Activated CD4-positive, alpha-beta memory T cell treated with anti-CD3 and anti-CD28 coated beads for 36 hours (primary cell): ENCODE data around the gene CACNB4. TPM values are rescaled to one million over a fixed set of nuclear protein-coding genes. Genes with fewer than 3 reads are reported as not detected.

Experiments
- CTCF ChIA-PET: fragments of 350-600 bp; sonication (Branson Sonifier 250); formaldehyde crosslinking; loops from one replicate; lab custom pipeline; 2021; ENCODE audit warnings: antibody characterized with exemption, inconsistent platforms; lab: Charles Lee
- POLR2A ChIA-PET: fragments of 350-600 bp; sonication (Branson Sonifier 250); formaldehyde crosslinking; loops from one replicate; lab custom pipeline; 2021; ENCODE audit warnings: antibody characterized with exemption; lab: Charles Lee
- DNase-seq: peaks from one replicate; pipeline ENCODE4 v3.0.0-alpha.2; 2020
- H3K27ac Mint-ChIP-seq: one replicate; pipeline ENCODE4 v1.8.0; 2021; ENCODE audit warnings: mixed read lengths
- H3K27me3 Mint-ChIP-seq: one replicate; pipeline ENCODE4 v1.8.0; 2021; ENCODE audit warnings: mixed read lengths
- H3K36me3 Mint-ChIP-seq: one replicate; pipeline ENCODE4 v1.8.0; 2021; ENCODE audit warnings: mixed read lengths
- H3K4me1 Mint-ChIP-seq: one replicate; pipeline ENCODE4 v1.8.0; 2021; ENCODE audit warnings: low read depth, mixed read lengths
- H3K4me3 Mint-ChIP-seq: one replicate; pipeline ENCODE4 v1.8.0; 2021; ENCODE audit warnings: mild to moderate bottlenecking, mixed read lengths
- H3K9me3 Mint-ChIP-seq: one replicate; pipeline ENCODE4 v1.8.0; 2021; ENCODE audit warnings: mixed read lengths
- intact Hi-C: fragments of 100-400 bp; cut with micrococcal nuclease; formaldehyde crosslinking; loops from one replicate; pipeline ENCODE4 v1.15.1; 2023
- total RNA-seq, 2 experiments: library from RNA; stranded (reverse); gene quantifications; one replicate each; pipeline ENCODE4 v1.2.3, GENCODE V29; 2021

Gene CACNB4
- total RNA-seq, 2 experiments from 2014 or later, result 0.19 to 0.48 TPM

DNA sequence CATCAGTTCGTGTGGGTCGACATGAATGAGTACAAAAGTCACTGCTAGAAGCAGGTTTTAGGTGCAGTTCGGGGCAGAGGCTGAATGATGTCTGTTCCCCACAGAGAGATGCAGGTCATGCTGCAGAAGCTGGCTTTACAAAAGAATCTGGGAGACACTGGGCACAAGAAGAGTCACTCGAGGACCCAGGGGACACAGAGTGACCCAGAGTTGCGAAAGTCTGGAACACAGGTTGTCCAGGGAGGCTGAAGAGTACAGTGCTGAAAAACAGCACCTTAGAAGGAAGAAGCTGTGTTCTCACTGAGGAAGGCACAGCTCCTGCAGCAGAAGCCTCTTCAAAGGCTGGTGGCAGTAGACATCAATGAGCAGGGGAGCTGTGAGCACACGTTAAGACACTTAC lies 14.8 kb downstream of the CACNB4 start:
- no peaks in the 10 kb centered on the region for H3K4me1 Mint-ChIP-seq
- ChIA-PET CTCF (no interaction called here), POLR2A (no interaction called here)
- no peaks in the 10 kb centered on the region for H3K9me3 Mint-ChIP-seq
- DNase-seq, result no peak
- no peak overlapping the region for H3K4me3 Mint-ChIP-seq
- H3K27ac Mint-ChIP-seq, result no peak overlapping the region
- intact Hi-C loops, result no loop called here
- no peaks in the 10 kb centered on the region for H3K27me3 Mint-ChIP-seq
- H3K36me3 Mint-ChIP-seq, result no peaks in the 10 kb centered on the region

DNA sequence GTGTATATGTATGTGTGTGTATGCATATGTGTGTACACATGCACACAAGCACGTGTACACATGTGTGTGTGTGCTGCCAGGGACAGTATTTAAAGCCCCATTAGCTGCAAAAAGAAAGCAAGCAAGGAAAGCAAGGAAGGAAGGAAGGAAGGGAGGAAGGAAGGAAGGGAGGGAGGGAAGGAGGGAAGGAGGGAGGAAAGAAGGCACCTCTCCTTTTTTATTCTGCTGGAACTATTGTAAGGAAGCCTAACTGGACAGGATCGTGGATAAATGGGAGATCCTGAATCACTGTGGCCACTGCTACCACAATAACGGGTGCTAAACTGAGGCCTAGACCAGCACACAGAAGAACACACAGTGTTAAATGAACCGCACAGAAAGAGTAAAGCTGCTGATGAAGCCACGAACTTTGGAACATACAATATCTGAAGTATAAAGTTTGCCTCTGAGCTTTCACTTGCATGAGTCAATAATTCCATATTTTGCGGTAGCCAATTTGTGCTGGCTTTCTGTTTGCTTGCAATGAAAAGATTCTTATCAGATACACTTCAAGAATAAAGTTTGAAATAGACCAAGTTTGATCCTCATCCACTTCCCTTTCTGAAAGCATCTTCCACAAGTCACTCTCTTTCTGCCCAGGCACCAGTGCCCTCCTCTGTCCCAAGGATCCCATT lies 15.5 kb downstream of the CACNB4 start:
- intact Hi-C loops, result no loop called here
- Mint-ChIP-seq H3K4me1 (no peaks in the 10 kb centered on the region), H3K27ac (no peak overlapping the region), H3K4me3 (no peak overlapping the region), H3K27me3 (no peaks in the 10 kb centered on the region), H3K9me3 (no peaks in the 10 kb centered on the region), H3K36me3 (no peaks in the 10 kb centered on the region)
- POLR2A ChIA-PET, result no interaction called here
- no peak for DNase-seq
- CTCF ChIA-PET, result no interaction called here

DNA sequence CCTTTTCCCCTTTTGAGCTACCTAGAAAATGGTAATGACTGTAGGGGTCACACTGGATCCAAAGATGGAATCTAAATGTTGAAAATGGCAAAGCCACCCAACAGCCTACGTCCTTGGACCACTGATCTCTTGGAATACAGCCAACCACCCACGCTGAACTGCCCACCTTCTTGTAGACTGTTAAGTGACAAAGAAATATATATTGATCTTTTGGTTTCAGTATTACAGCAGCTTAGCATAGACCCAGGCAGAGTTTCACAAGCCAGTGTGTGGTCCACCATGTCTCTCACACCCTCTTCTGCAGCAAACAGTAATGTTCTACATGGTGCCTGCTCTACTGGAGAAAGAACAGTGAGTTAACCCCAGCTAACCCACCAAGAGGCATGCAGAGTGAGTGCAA lies 20.2 kb downstream of the CACNB4 start:
- Mint-ChIP-seq H3K9me3 (no peaks in the 10 kb centered on the region), H3K27ac (no peak overlapping the region), H3K36me3 (no peaks in the 10 kb centered on the region), H3K27me3 (peaks cover 2% of the 10 kb centered on the region), H3K4me1 (no peaks in the 10 kb centered on the region), H3K4me3 (no peak overlapping the region)
- POLR2A ChIA-PET, result no interaction called here
- DNase-seq, result no peak
- intact Hi-C loops, result no loop called here
- CTCF ChIA-PET, result interaction anchor here (1.3 kb wide), 1 partner anchor 54 kb away, joined by 4 read pairs; no protein-coding TSS in a partner anchor

DNA sequence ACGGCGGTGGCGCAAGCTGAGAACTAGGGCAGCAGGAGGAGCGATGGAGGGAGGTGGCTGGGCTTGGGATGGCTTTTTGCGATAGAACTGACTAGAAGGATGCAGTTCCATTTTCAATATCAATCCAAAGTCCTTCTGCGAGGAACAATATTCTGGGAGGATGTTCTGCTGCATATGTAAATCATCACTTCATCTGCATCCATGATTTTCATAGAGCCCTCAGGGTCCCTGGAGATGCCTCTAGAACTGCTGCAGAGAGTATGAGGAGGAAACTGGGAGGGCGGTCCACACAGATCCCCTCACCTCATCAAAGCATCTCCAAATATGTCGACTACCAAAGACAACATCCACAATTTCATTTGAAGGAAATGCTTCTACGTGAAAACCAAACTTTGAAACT lies 20.8 kb downstream of the CACNB4 start:
- ChIA-PET CTCF (no interaction called here), POLR2A (no interaction called here)
- H3K4me1 Mint-ChIP-seq, result no peaks in the 10 kb centered on the region
- intact Hi-C loops, result no loop called here
- no peaks in the 10 kb centered on the region for H3K9me3 Mint-ChIP-seq
- no peak overlapping the region for H3K27ac Mint-ChIP-seq
- no peak overlapping the region for H3K4me3 Mint-ChIP-seq
- no peaks in the 10 kb centered on the region for H3K36me3 Mint-ChIP-seq
- no peak for DNase-seq
- H3K27me3 Mint-ChIP-seq, result peaks cover 2% of the 10 kb centered on the region

DNA sequence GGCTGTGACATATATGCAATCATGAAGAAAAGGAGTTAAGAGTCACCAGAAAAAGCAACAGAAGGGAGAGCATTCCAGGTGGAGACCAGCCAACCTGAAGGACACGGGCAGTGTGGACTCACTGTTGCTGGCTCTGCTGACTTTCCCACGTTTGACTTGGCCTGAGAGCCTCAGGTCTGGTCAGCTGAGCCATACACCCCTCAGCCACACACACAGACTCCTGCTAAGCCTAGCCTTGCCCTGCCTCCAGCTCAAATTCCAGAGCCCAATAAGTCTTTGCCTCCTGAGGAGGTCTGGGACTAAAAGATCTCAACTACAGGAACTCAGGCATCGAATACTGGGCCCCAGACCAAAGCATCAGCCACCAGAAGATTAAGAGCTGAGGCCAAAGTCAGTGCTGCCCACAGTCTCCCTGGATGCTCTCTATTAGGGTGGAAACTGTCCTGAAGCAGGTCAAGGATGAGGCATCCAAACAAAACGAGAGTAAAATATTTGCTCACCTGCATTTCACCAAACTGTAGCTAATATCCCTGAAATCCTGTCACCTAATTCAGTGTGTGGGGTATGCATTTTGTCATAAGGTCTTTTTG lies 23.3 kb downstream of the CACNB4 start:
- no peaks in the 10 kb centered on the region for H3K9me3 Mint-ChIP-seq
- H3K27ac Mint-ChIP-seq, result no peak overlapping the region
- CTCF ChIA-PET, result no interaction called here
- H3K36me3 Mint-ChIP-seq, result no peaks in the 10 kb centered on the region
- H3K4me1 Mint-ChIP-seq, result no peaks in the 10 kb centered on the region
- H3K4me3 Mint-ChIP-seq, result no peak overlapping the region
- POLR2A ChIA-PET, result no interaction called here
- intact Hi-C loops, result no loop called here
- H3K27me3 Mint-ChIP-seq, result peaks cover 2% of the 10 kb centered on the region
- no peak for DNase-seq

DNA sequence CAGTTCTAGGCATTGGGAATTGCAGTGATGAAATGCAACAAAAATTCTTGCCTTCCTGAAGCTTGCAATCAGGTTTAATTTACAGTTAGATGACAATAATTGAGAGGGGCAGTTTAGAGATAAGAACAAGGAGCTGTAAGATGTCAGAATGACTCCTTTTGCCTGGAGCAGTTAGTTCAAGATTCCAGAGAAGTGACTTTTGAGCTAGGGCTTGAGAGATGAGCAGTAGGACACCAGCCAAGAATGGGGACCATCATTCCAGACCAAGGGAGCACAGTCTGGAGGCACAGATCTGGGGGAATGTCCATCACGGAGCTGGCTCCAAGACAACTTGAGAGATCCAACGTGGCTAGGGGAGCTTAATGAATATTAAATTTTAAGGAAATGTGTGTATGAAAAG lies 26.8 kb downstream of the CACNB4 start:
- no peaks in the 10 kb centered on the region for H3K36me3 Mint-ChIP-seq
- CTCF ChIA-PET, result interaction anchor here (0.6 kb wide), 1 partner anchor 560 kb away, joined by 3 read pairs; no protein-coding TSS in a partner anchor
- POLR2A ChIA-PET, result no interaction called here
- no peaks in the 10 kb centered on the region for H3K4me1 Mint-ChIP-seq
- H3K9me3 Mint-ChIP-seq, result no peaks in the 10 kb centered on the region
- intact Hi-C loops, result no loop called here
- H3K27me3 Mint-ChIP-seq, result peaks cover 2% of the 10 kb centered on the region
- no peak overlapping the region for H3K27ac Mint-ChIP-seq
- no peak overlapping the region for H3K4me3 Mint-ChIP-seq
- DNase-seq, result no peak

DNA sequence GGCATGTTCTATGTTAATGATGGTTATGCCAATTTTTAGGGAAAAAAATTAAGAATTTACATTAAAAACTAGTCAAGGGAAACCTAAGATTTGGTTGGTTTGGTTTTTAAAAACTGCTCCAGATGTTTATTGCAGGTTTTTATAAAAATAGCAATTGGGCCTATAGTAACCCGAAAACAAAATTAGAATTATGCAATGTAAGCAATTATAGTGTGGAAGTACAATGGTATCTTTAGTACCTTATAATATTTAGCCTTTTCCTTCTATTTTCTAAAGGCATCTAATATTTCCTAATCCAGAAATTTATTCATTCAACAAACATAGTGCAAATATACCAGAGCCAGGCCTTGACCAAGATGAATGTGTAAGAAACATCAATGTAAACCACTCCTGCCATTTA lies 27.3 kb downstream of the CACNB4 start:
- CTCF ChIA-PET, result interaction anchor here (0.6 kb wide), 1 partner anchor 560 kb away, joined by 3 read pairs; no protein-coding TSS in a partner anchor
- H3K27me3 Mint-ChIP-seq, result peaks cover 2% of the 10 kb centered on the region

DNA sequence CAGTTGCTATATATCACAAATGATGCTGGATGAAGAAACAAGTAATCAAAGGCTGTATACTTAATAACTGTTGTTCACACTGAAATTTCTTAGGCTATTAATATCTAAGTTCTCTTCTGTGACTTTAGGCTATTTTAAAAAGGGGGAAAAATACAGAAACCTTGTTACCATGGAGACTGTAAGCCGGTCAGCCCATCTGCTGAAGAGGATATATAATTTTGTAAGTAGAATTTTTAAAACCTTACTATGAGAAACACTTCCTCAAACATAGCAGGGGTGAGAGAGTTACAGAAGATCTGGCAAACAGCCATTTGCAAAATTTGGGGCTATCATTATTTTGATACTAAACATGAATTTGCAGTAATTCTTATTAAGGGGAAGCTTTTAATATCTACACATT lies 27.8 kb downstream of the CACNB4 start:
- H3K27ac Mint-ChIP-seq, result no peak overlapping the region
- DNase-seq, result no peak
- no peaks in the 10 kb centered on the region for H3K4me1 Mint-ChIP-seq
- intact Hi-C loops, result no loop called here
- no peaks in the 10 kb centered on the region for H3K9me3 Mint-ChIP-seq
- H3K36me3 Mint-ChIP-seq, result no peaks in the 10 kb centered on the region
- H3K4me3 Mint-ChIP-seq, result no peak overlapping the region
- peaks cover 2% of the 10 kb centered on the region for H3K27me3 Mint-ChIP-seq
- ChIA-PET CTCF (no interaction called here), POLR2A (no interaction called here)

More for the DNA sequence above, 27.3 kb downstream of the CACNB4 start:
- Mint-ChIP-seq H3K4me1 (no peaks in the 10 kb centered on the region), H3K4me3 (no peak overlapping the region), H3K27ac (no peak overlapping the region), H3K9me3 (no peaks in the 10 kb centered on the region), H3K36me3 (no peaks in the 10 kb centered on the region)
- POLR2A ChIA-PET, result no interaction called here
- no peak for DNase-seq
- intact Hi-C loops, result no loop called here

DNA sequence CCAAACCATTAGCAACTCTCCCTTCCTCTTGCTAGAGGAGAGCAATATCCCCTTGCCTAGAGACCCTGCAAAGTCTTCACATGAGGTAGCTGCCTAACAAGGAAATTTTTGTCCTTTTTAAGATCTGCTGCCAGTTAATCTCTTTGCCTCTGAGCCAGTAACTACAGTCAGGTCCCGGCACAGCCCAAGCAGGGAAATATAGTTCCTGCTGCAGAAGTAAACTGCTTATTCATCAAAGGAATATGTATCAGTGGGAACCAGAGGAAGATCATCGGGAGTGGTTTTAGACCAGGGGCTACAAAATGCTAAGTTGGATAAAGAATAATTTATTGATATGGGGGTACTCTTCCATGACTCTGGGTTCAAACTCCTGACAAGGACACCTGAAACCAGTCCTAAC lies 30.6 kb downstream of the CACNB4 start:
- CTCF ChIA-PET, result no interaction called here
- POLR2A ChIA-PET, result no interaction called here
- Mint-ChIP-seq H3K4me1 (no peaks in the 10 kb centered on the region), H3K36me3 (no peaks in the 10 kb centered on the region), H3K27me3 (peaks cover 13% of the 10 kb centered on the region), H3K27ac (no peak overlapping the region), H3K9me3 (no peaks in the 10 kb centered on the region), H3K4me3 (no peak overlapping the region)
- no peak for DNase-seq
- intact Hi-C loops, result no loop called here

DNA sequence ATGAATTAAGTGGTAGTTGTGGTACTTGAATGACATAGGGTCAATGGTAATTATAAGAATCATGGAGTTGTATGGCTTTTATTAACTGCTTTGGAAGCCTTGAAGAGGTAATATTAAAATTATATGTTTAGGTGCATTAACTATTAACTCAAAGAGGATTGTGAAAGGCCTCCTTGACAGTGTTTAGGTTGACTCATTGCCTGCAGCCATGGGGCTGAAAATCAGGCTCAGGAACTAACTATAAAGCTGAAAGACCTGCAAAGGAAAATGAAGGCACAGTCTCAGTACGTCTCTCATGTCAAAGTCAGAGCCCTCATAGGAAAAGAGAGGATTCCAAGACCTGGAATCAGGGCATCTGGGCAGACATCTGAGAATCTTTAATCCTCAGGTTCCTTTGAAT lies 31.0 kb downstream of the CACNB4 start:
- CTCF ChIA-PET, result no interaction called here
- DNase-seq, result no peak
- Mint-ChIP-seq H3K4me3 (no peak overlapping the region), H3K27me3 (peaks cover 14% of the 10 kb centered on the region), H3K9me3 (no peaks in the 10 kb centered on the region), H3K36me3 (no peaks in the 10 kb centered on the region), H3K27ac (no peak overlapping the region), H3K4me1 (no peaks in the 10 kb centered on the region)
- POLR2A ChIA-PET, result no interaction called here
- intact Hi-C loops, result no loop called here

DNA sequence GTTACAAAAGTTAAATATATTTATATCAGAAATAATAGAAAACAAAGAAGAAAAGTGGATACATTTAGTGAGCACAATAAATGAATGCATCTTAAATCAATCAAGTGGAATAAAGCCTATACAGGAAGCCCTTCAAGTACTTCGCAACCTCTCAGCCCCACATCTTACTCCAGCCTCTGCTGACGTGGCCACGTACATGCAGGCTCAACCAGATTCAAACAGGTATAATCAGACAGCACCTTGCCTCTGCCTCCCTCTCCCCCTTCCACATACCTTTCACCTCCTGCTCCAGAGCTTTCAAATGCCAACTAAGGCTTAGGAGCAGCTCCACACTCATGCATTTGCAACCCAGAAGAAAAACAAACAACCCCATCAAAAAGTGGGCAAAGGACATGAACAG lies 32.9 kb downstream of the CACNB4 start:
- H3K9me3 Mint-ChIP-seq, result no peaks in the 10 kb centered on the region
- H3K27me3 Mint-ChIP-seq, result peaks cover 22% of the 10 kb centered on the region
- no peaks in the 10 kb centered on the region for H3K36me3 Mint-ChIP-seq
- no peak overlapping the region for H3K27ac Mint-ChIP-seq
- H3K4me3 Mint-ChIP-seq, result no peak overlapping the region
- intact Hi-C loops, result no loop called here
- no peak for DNase-seq
- ChIA-PET CTCF (no interaction called here), POLR2A (no interaction called here)
- H3K4me1 Mint-ChIP-seq, result no peaks in the 10 kb centered on the region

DNA sequence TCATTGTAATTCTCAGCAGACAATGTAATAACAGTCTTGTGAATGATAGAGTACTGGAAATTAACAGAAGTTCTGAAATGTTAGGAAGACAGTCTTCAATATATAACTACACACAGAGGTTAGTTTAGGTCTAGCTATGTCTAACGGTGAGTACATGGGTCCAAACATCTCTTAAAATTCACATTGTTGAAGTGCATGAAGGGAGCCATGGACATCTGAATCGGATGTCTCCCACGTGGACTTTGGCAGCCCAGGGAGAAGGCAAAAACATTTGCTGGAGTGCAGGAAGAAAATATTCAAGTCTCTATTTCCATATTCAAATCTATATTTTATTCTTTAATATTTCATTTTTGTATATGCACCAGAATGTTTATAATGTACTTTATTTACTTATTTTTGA lies 34.8 kb downstream of the CACNB4 start:
- no peaks in the 10 kb centered on the region for H3K4me1 Mint-ChIP-seq
- no peak for DNase-seq
- CTCF ChIA-PET, result interaction anchor here (0.9 kb wide), 1 partner anchor 11 kb away, joined by 3 read pairs; no protein-coding TSS in a partner anchor

More for the DNA sequence above, 34.8 kb downstream of the CACNB4 start:
- Mint-ChIP-seq H3K27ac (no peak overlapping the region), H3K9me3 (no peaks in the 10 kb centered on the region), H3K36me3 (no peaks in the 10 kb centered on the region), H3K27me3 (peaks cover 24% of the 10 kb centered on the region), H3K4me3 (no peak overlapping the region)
- POLR2A ChIA-PET, result no interaction called here
- intact Hi-C loops, result no loop called here
